Mammary epithelial cell (primary cell): ENCODE measurements around the gene LCK.

Source experiments
- CTCF ChIP-seq, 2 donors: IDR thresholded peaks in 1 of 2; conservative IDR thresholded peaks in 1 of 2; 2 replicates each; pipeline ENCODE4 v1.5.1; 2011 to 2012; ENCODE audit warnings: inconsistent platforms in 2 of 2, low read length in 2 of 2, mild to moderate bottlenecking in 2 of 2, control low read depth in 1 of 2, low read depth in 1 of 2; ENCODE audit not compliant: insufficient read depth in 1 of 2; ENCODE audit errors: extremely low read depth in 1 of 2
- EZH2 ChIP-seq: IDR thresholded peaks from 2 replicates; pipeline ENCODE4 v1.6.1; 2012; ENCODE audit warnings: low read length, inconsistent platforms, borderline replicate concordance

GRCh38 chr1:32208891-32209328 lies 42.2 kb upstream of the LCK start, which contains the start of gene DCDC2B:
- TF ChIP-seq CTCF (conservative IDR thresholded peaks at IDR 0.05 in 1 of 2, IDR thresholded peaks at IDR 0.05 in 1 of 2; ENCODE audit: extremely low read depth in 1 of 2, insufficient read depth in 1 of 2, low read depth in 1 of 2, low read length in 2 of 2) (no peak), EZH2 (no peak)
